ENCODE data around the gene TTC7B.

The TTC7B gene

DNA sequence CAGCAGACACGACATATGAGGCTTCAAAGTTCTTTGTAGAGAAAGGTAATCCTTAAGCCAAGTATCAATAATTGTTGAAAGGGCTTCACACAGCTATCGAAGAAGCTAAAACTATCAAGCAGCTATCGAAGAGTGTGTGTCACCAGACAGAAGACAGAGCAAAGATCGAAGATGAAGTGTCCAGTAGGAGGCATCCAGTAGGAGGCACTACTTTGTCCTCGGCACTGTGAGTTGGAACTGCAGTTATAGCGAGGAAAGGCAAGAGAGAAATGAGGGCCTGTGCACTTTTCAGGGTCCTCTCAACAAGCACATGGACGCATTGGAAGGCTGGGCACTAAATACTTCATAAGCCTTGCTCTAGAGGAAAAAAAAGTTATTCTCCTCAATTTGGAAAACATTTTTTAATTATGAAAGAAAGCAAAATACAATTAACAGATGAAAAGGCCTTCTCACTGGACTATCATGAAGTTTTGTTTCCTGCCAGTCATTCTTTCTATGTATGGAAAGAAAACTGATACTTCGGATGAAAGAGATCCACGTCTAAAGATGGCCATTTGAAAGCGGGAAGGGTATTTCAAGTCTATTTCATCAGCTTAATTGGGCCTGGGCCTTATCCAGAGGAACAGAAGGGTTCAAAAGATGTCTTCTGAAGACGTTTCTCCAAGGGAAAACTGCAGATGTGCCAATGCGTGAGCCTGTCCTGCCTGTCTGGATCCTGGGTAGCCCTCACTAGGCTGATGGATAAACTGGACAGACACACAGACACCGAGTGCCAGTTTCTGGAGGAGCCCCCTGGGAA, 244.9 kb downstream of the TTC7B start:
- no peak for DNase-seq

DNA sequence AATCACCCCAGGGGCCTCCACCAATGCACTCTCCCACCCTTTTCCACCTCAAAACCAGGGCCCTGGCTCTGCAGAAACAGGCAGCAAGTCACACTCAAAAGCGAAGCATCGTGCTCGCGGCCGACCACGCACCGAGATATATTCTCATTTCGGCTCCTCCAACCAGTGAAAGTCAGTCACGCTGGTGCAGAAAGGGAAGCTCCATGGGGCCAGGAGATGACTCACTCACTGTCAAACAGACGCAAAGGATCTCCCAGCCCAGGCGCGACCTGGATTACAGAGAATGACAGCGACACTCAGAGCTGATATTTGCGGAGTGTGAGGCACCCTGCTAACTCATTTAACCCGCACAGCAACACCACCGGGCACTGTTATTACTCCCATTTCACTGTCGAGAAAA, 245.8 kb downstream of the TTC7B start:
- DNase-seq = no peak

DNA sequence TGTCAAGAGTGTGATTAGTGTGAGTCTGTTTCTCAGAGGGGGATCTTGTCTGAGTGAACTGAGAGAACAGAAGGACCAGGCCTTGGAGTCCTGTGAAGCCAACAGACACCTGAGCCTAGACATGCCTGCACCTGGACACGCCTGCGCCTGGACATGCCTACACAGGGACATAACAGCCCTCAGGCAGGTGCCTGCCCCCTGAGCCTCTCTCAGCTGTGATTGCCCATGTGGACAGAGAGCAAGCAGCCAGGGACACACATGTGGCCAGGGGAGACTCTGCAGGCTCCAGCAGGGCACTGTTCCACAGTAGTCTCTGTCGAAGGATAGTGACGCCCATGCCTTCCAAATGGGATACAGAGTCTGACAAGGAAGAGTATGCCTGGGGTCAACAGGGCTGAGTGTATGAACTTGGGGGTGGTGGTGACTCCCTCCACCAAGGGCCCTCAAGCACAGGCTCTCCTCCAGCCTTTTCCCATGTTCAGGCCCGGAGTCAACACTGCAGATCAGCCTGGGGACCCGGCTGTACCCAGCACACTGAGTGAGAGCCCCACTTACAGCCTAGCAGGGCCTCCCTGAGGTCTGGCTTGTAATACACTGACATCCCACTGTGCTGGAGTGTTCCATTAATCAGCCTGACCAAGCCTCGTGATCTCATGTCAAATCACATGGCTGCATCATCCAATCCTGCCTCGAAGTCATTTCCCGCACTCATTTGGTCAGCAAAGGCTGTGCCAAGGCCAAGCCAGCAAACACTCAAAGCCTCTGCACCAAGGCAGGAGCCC, 246.4 kb downstream of the TTC7B start:
- DNase-seq = no peak

DNA sequence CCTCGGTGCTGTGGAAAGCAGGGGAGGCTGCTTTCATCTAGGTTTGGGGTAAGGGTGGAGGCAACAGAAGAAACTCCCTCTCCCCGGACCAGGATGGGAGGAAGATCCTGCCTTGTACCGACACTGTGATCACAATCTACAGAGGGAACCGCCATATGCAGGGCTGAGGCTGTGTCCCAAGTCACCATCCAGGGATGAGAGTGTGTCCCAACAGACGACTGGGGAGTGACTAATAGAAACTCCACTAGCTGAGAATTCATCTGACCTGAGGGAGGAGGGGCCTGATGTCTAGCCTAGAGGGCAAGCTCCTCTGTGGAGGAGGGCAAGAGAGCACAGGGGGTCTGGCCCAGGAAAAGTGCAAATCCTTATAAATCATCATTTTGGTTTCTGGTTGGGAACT, 247.0 kb downstream of the TTC7B start:
- no peak for DNase-seq

DNA sequence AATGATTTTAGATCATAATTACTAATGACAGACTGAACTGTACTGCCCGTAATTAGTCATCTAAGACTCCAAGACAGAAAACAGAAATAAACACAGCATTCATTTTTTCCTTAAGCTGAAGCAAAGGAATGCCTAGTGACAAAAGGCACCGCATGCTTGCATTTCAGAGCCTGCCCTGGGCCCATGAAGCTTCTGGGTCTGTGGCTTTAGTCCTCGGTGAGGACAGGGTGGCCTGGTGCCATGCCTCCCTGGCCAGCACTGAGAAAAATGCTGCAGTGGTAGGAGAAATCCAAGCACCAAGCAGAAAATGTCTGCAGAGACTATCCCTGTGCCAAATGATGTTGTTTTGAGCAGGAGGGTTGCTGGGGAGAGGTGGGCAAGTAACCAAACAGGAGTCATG, 247.8 kb downstream of the TTC7B start:
- no peak for DNase-seq

DNA sequence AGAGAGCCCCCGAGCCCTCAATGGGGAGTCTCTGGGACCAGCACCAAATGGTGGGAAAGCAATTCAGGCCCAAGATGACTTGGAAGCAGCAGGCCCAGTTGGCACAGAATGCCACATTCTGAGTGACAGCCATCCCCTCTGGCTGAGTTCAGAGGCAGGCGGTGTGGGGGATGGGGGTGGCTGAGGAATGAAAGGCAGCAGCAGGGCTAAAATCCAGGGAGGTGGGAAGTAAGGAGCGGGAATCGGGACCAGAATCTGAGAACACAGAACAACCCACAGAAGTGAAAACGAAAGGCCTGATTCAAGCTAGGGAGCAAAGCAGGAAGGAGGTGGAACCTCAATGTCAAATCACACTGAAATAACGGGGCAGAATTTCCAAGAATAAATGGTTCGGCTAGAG, 248.2 kb downstream of the TTC7B start:
- no peak for DNase-seq

DNA sequence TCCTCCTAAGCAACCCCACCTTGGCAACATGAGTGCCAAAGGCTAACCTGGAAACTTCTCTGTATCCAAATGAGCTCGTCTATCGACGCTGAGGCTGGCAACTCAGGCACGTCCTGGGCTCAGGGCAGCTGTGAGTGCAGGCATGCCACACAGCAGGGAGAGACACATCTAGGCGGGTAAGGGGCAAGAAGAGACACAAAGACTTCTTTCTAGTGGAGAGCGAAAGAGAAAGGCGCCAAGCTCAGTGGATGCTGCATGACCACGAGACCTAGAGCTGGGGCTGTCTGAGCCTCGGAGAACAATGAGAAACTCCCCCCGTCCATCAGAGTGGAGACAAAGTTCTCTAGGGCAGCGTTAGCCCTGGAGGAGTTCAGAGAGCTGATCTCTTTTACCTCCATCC, 249.0 kb downstream of the TTC7B start:
- no peak for DNase-seq

DNA sequence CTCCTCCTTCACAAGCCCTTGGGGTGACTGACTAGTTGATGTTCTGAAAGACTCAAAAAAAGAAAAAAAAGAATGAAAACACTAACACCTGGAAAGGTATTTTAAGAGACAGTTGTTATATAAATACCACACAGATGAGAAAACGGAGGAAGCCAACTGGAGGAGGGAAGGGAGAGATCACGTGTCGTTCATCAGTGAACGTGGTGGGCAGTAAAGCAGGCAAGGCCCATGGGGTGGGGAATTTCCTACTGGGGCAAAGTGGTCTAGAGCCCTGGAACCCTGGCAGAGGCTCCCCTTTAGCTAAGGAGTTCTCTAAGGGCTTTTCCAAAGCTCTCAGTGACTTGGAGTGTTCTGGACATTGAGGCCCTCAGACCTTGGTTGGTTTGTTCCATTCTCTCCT, 249.7 kb downstream of the TTC7B start:
- DNase-seq = no peak

DNA sequence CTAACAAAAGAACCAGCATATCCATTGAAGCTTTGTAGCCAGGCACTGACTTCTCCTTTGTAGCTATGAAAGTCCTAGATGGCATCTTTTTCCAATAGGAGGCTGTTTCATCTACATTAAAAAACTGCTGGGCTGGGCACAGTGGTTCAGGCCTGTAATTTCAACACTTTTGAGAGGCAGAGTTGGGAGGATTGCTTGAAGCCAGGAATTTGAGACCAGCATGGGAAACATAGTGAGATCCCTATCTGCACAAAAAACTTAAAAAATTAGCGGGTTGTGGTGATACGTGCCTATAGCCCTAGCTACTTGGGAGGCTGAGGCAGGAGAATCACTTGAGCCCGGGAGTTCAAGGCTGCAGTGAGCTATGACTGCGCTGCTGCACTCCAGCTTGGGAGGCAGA, 251.7 kb downstream of the TTC7B start:
- DNase-seq = no peak

DNA sequence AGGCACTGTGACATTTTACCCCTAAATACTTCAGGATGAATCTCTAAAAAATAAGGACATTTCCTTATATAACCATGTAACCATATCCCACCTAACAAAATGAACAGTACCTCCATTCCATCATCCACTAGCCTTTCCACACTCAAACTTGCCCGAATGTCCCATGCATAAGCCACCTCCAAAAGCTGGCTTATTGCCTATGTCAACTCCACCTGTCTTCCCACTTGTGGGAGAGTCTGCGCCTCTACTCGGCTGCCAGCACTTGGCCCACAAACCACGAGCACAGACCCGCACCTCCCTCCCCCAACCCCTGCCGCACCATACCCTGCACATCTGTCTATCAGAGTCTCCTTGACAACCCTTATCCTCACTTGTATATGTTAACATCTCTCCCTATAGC, 253.6 kb downstream of the TTC7B start:
- DNase-seq = no peak

DNA sequence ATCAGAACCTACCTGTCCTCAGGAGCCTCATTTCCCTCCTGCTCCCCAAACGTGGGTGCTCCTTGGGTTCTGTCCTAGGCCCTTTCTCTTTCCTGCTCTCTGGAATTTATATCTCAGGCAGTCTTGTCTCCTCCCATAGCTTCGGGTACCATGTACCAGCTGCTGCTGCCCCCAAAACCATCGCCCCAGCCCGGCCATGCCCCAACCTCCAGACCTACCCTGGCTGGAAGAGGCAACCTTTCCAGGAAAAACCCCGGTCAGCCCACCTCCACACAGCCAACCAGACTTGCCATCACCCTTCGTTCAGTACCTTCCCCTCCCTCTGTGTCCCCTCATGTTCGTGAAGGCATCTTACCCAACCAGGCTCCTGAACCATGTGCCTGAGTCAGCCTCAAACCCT, 254.3 kb downstream of the TTC7B start:
- DNase-seq = no peak

DNA sequence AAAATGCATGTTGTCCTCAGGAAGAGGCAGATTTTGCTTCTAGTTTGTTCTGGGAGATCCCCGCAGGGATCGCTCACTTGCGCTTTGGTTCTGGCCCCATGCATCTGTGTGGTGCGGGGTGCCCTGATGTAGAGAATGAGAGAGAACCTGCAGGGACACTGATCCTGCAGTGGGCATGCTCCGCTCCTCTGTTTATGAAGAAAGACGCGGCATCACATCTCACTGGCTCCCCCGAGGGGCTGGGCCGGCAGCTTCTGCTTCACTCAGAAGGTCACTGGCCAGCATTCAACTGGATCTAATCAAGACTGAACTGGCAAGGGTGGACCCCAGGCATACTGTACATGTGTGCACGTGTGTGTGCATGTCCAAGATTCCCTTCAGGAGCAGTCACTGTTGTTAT, 255.2 kb downstream of the TTC7B start:
- no peak for DNase-seq

DNA sequence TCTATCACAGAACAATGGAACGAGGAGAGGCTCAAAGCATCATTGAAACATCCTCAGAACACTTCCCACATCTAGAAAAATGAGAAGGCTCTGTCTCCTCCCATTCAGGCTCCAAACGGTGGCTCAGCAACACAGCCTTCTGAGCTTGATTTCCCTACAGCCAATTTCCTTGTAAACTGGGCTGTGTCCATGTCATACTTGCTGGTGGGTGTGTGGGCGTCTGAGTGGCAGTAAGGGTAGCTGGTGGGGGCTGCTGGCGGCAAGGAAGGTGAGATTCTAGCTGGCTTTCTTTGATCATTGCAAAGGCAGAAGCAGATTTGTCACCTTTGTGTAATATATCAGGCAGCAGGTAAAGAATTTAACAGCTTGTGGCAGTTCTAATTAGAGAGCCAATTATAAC, 255.7 kb downstream of the TTC7B start:
- no peak for DNase-seq

DNA sequence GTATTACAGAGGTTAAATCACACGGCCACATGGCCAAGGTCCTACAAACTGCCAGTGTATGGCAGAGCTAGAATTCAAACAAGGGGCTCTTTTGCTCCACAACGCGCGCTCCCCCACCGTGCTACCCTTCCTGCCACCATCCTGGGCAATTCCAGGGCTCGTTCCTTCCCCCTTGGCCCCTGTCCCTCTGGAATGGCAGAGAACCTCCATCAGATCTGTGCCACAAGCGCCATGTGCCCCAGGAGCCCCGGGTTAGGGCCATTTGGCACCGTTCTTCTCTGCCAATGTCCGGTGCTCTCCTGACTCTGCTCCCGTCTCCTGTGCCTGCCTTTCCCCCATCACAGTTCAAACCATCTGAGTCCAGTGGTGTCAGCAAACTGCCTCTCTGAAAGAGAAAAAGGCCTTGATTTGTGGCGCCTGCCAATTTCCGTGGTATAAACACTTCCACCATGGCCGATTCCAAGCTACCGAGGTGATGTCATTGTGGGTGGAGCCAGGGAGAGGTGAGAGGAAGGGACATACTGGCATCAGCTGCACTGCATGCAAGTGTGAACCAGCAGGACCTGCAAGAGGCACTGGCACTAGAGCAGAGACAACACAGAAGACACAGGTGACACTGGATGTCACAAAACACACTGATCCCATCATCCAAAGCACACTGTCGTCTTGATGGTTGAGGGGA, 256.3 kb downstream of the TTC7B start:
- no peak for DNase-seq

DNA sequence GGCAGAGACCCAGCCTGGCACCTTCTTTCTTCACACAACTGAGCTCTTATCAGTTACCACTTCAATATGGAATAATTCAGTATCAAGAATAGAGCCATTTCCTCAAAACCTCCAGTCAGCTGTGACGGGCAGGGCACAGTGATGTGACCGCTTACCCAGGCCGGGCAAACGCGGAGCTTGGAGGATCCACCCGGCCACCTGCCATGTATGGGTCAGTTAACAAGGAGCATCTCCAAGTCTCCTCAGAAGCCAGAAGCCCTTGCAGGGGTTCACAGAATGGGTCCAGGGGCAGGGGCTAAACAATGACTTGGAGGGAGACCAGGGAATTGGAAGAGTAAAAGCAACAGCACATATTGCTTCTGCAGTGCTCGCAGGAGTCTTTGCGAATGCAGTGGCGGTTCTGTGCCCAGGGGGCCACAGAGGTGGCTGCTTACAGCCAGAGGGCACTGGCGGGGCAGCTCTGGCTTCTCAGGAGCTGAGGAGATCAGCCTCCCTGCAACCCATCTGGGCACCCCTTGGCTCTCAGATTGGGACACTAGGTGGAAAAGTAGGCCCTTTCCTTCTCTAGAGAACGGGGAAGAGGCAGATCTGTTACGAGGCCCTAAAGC, 257.1 kb downstream of the TTC7B start:
- no peak for DNase-seq

DNA sequence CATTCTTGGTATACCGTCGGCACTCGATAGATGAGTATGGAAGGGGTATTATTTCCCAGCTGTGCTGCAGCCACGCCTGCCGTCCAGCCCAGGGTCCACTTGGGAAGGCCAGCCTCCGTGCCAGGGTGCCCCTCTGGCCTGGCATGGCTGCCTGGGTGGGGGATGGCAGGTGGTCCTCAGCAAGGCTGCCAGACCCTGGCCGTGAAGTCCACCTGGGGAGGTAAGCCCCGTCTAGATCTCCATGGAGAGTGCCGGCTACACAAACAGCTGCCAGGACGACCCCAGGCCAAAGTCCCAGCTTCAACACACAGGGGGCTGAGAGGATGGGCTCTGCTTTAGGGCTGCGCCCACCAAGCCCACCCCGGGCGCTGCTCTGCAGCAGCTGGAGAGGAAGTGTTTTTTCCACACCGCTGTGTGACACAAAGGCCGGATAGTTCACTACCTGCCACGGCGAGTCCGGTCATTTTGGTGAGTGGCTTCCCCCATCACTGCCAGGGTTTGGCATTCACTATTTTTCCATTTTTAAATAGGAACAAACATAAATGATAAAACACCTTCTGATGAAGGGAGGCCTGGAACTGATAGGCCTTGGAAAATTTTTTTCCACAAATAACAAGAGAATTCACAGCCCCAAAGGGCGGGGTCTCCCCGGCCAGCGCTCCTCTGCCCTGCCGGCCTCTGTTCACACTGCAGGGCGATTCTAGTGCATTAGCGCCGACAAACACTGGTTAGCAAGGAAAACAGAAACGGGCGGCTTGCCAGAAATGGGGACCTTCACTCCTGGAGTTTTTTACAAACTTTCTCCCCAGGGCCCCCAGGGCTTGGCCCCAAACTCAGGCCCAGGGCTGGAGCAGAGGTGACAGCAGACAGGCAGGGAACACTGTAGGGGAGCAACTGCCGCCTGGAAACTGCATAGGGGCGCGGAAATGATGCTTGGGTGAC, 257.9 kb downstream of the TTC7B start:
- DNase-seq = no peak

DNA sequence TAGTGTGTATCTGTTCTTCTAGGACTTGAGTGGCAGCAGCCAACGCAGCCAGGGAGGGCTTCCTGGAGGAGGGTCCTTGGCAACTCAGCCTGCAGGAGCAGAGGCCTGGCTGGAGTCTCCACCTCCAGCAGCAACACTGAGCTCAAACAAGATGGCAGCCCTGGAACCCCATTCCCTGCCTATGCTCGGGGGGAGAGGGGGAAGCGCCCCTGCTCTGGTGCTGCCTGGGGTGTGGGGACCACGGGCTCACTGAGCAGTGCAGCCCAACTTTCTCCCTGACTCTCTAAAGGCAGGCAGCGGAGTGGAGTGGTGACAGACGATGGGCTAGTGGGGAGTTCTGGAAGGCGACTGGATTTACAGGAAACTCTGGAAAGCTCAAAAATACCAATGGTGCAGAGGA, 258.7 kb downstream of the TTC7B start:
- DNase-seq = no peak

DNA sequence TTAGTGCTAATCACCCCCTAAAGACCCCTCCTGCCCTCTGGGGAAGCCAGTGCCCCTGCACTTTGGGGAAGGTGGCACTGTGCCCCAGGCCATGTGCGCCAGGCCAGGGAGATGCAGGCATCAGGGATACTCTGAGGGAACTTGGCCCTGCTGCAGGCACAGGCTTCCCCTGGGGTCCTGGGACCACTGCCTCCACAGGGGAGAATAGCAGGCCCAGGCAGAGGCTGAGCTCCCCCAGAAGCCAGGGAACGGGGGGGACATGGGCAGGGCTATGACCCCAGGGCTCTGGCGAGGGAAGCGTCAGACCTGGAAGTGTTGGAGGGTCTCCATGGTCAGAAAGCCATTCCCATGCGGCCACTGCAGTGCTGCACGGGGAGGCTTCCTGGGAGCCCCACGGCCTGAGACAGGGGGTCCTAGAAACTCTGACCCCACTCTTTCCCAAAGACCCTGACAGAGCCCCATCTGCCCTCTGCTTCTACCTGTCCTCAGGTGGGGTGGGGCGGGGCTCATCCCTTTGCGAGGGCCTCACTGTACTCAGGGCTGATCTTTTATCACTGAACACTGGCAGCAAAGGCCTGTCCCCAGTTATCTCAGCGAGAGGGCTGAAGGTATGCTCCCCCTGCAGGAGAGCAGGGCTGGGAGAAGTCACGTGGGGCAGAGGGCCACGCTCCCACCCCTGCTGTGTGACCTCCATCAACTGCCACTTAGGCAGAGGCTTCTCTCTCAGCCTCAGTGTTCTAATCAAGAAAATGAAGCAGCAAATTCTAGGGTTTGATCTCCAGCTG, 259.4 kb downstream of the TTC7B start:
- no peak for DNase-seq

DNA sequence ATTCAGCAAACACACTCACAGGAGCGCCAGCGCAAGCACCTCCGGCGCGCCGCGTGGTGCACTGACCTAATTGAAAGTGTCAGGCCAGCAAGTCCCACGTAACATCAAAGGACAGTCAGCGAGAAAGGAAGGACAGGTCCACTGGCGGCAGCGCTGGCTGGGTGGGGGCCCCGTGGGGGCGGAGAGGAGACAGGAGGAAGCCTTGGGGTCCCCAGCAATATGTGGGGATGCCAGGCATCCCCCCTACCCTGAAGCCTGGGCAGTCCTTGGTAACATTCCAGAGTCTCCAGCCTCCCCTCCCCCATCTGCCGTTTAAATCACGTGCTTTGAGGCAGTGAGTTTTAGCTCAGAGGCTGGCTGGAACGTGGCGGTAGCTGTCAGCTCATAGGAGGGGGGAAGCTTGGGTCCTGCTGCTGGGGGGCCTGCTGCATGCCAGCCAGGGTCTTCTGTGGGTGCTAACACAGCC, 260.2 kb downstream of the TTC7B start:
- no peak for DNase-seq

DNA sequence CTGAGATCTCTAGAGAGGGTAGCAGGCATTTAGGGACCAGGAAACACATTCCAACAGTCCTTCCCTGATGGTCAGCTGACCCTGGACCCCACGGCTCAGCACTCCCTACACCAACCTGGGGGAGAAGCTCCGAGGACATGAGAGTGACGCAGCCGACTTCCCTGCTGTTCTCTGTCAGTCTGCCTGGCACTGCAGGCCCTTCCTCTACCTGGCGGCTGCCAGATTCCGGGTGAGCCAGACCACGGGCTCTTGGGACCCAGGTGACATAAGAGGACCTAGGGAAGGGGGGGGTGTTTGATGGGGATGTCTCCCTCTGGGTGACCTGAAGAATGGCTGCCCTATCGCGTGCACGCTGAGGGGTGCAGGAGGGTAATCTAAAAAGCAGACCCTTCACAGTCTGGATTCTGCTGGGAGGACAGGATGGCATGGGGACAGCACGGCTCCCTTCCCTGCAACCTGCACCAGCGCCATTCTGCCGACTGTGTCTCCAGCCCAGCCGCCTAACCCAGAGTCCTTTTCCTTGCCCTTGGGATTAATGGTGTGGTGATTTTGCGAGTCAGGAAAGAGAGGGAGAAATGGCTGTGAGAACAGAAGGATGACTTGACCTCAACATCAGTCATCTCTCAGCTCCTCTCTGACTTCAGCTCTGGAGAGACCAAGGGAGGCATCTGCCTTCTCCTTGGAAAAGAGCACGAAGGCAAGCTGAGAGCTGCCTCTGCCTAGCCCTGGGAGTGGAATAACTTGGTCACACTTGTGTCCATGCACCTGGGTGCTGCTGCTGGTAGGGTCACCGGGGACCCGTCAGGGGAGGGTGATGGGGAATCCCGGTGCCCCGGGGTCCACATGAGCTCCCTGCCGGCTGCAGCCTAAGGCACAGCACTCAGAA, 260.9 kb downstream of the TTC7B start:
- DNase-seq = no peak

Measured in activated naive CD4-positive, alpha-beta T cell treated with anti-CD3 and anti-CD28 coated beads, Interleukin-2, amount 50 U/mL, for 16 hours (primary cell).